Inflammatory macrophage treated with lipopolysaccharide for 4 hours (primary cell): ENCODE measurements around the gene SENP3.
A peak's percentile ranks its signal among the peaks of the same experiment; 100 is the strongest.

Experiments
- DNase-seq: peaks from one replicate; pipeline ENCODE4 v3.0.0-alpha.2; 2020

SENP3 gene

DNA sequence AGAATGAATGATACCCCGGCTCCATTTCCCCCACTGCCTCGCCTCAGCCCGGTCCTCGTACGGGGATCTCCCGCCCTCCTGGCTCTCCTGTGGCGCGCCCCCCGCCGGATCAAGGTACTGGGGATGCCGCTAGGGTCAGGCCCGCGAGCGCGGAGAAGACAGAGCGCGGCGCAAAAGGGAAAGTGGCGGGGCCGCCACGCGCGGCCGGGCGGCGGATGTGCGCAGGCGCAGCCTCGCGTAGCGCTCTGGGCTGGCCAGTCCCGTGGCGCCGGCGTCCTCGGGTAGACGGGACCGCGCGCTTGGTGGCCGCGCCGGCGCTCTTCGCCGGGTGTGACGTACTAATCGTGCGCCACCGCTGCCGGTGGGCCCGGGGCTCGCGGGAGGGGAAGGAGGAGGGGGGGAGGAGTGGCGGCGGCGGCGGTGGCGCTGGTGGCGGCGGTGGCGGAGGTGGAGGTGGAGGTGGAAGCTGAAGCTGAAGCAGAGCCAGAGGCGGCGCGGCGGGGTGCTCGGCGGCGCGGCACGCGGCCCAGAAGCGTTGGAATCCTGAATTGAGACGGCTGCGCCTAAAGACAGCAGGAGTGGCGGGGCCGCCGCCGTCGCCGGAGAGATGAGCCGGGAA, at the start of gene SENP3:
Gene SENP3 (plus strand): TSS at position 331 of the 619 bp plus-strand sequence. CDS start 1,158 bp downstream, outside the sequence.
- peak; percentile 93 for DNase-seq

DNA sequence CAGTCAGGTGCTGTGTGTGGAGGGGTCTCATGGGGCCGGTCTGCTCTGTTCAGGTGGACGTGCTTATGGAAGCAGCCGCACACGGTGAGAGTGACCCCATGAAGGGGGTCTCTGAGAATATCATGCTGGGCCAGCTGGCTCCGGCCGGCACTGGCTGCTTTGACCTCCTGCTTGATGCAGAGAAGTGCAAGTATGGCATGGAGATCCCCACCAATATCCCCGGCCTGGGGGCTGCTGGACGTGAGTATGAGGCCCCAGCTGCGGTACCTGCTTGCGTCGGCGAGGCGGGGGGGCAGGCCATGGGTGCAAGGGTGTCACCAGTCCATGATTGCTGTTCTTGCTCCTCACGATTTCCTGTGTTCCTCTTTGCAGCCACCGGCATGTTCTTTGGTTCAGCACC, 49.6 kb upstream of the SENP3 start:
- DNase-seq = no peak

DNA sequence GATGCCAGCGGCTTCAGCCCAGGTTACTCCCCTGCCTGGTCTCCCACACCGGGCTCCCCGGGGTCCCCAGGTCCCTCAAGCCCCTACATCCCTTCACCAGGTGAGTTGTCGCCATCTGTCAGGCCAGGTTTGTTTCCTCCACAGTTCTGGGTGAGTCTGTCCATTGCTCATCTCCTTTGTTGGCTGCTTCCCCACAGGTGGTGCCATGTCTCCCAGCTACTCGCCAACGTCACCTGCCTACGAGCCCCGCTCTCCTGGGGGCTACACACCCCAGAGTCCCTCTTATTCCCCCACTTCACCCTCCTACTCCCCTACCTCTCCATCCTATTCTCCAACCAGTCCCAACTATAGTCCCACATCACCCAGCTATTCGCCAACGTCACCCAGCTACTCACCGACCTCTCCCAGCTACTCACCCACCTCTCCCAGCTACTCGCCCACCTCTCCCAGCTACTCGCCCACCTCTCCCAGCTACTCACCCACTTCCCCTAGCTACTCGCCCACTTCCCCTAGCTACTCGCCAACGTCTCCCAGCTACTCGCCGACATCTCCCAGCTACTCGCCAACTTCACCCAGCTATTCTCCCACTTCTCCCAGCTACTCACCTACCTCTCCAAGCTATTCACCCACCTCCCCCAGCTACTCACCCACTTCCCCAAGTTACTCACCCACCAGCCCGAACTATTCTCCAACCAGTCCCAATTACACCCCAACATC, 48.7 kb upstream of the SENP3 start:
- DNase-seq = no peak

- peak; percentile 6 for DNase-seq
Measured at GRCh38 chr17:7513850-7514419, 47.8 kb upstream of the SENP3 start.

DNA sequence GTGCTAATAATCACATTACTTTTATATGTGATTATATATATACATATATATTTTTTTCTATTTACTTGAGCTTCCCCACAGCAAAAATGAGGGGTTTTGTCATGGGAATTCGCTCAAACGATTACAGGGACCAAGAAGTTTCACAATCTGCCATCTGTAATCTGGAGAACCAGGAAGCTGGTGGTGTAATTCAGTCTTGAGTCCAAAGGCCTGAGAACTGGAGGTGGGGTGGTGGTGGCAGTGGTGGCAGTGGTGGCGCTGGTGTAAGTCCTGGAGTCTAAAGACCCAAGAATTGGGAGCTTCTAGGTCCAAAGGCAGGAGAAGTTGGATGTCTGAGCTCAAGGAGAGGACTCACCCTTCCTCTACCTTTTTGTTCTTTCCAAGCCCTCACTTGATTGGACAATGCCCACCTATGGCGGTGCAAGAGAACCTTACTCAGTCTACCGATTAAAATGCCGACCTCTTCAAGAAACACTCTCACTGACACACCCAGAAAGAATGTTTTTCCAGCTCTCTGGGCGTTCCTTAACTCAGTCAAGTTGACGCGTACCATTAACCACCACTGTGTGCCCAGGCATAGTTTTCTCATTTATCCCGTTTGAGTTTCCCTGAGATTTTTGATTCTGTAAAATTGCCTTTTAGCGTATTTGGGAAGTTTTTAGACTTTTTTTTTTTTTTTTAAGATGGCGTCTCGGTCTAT, 45.7 kb upstream of the SENP3 start:
- peak; percentile 84 for DNase-seq

GRCh38 chr17:7523033-7523432, 38.7 kb upstream of the SENP3 start:
- peak; percentile 55 for DNase-seq

- DNase-seq = no peak
Measured at GRCh38 chr17:7528842-7529241, 32.9 kb upstream of the SENP3 start.

- peak; percentile 39 for DNase-seq
Measured at GRCh38 chr17:7530023-7530900, 31.5 kb upstream of the SENP3 start.

GRCh38 chr17:7538050-7538449, 23.7 kb upstream of the SENP3 start:
- DNase-seq = no peak

DNA sequence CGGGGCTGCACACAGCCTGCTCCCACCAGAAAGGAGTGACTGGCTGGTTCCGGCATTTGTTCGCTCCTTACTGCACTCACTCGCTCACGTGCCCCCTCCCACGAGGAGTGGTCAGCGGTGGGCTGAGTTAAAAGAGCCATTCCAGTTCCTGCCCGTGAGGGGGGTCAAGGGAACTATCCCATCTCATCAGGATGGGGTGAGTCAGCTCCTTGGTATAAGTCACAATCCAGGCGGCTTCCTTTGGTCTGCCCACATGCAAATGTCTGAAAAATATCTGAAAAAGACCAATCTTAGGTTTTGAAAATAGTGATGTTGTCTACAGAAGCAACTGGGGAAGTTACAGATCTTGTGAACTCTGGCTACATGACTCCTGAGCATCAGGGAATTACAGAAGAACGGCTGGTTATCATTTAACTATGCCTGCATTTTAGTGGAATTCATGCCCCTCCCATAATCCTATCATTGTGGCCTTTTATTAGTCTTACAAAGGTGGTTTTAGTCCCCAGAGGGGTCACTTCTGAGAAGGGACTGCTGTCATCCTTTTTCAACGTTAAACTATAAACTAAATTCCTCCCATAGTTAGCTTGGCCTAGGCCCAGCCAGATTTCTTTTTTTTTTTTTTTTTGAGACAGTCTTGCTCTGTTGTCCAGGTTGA, 22.7 kb upstream of the SENP3 start:
- no peak for DNase-seq

DNA sequence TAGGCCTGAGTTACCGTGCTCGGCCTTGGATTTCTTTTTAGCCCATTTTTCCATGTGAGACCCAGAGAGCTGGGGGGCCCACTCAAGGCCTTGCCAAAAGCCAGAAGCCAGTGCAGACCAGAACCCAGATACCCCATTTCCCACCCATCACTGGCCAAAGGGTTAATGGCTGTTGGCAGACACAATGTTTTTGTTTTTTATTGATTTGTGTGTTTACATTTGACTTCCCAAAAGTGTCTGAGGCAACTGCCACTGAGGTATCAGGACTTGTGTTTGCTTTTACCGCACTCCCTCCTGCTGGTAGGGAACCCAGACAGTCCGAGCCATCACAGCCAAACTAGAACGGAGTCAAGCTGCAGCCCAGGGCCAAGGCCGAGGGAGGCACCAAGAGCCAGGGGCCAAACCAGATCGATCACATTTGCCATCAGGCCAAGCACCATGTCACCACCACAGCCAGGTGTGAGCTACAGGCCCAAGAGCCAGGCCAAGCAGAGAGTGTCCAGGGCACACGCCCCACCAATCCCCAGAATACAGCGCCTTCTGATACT, 20.6 kb upstream of the SENP3 start:
- DNase-seq = no peak

GRCh38 chr17:7544911-7545310, 16.8 kb upstream of the SENP3 start:
- no peak for DNase-seq

- peak; percentile 51 for DNase-seq
Measured at GRCh38 chr17:7548585-7549400, 12.9 kb upstream of the SENP3 start, which contains the start of gene TNFSF12. TNFSF12 (plus strand) TSS chr17:7549058; CDS start chr17:7549154, 96 bp downstream.

GRCh38 chr17:7549401-7550055, 12.2 kb upstream of the SENP3 start:
- no peak for DNase-seq

- no peak for DNase-seq
Measured at GRCh38 chr17:7550344-7550743, 11.4 kb upstream of the SENP3 start.

- no peak for DNase-seq
Measured at GRCh38 chr17:7551396-7551795, 10.3 kb upstream of the SENP3 start.

- DNase-seq = peak; percentile 96
Measured at GRCh38 chr17:7552621-7553051, 9.1 kb upstream of the SENP3 start.

- DNase-seq = no peak
Measured at GRCh38 chr17:7553356-7553755, 8.4 kb upstream of the SENP3 start.

- no peak for DNase-seq
Measured at GRCh38 chr17:7555320-7555948, 6.3 kb upstream of the SENP3 start.

DNA sequence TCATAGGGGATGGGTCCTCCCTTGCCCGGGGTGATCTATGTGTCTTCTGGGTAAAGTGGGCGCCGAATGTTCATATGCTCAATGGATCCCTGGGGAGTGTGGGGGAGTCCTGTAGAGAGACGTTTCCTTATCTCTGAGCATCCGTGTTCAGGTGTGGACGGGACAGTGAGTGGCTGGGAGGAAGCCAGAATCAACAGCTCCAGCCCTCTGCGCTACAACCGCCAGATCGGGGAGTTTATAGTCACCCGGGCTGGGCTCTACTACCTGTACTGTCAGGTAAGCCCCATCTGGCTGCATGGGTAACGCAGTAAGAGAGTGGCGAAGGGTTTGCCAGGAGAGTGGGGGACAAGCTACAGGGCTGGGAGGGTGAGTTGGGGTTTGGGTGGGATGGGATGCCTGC, 5.1 kb upstream of the SENP3 start:
- no peak for DNase-seq
